Kidney (tissue), 14 donors: ENCODE results near the gene MYO7A. TPM values are rescaled to one million over a fixed set of nuclear protein-coding genes. Genes with fewer than 3 reads are reported as not detected.

Source experiments
- DNase-seq, 5 donors: peaks; one replicate each; pipeline ENCODE4 v3.0.0-alpha.2; 2013 to 2020
- FAIRE-seq: peaks from 2 replicates; lab custom pipeline; 2012; peaks lifted over from hg19 to GRCh38; lab: Jason Lieb, UNC
- H3K27ac ChIP-seq, 2 donors: one replicate each; pipeline ENCODE4 v1.7.0; 2013; ENCODE audit warnings: low read depth in 2 of 2, low read length in 2 of 2, inconsistent platforms in 1 of 2
- H3K27me3 ChIP-seq: one replicate; pipeline ENCODE4 v1.7.1; 2013; ENCODE audit warnings: low read length, inconsistent platforms; ENCODE audit not compliant: control insufficient read depth, insufficient read depth
- H3K36me3 ChIP-seq, 3 donors: one replicate each; pipeline versions ENCODE4 v1.7.0 to v1.7.1; 2013; ENCODE audit warnings: low read length in 3 of 3, control low read depth in 1 of 3, inconsistent platforms in 1 of 3; ENCODE audit not compliant: insufficient read depth in 3 of 3, control insufficient read depth in 2 of 3
- H3K4me1 ChIP-seq, 3 donors: one replicate each; pipeline versions ENCODE4 v1.7.0 to v1.7.1; 2013; ENCODE audit warnings: low read length in 3 of 3, inconsistent platforms in 1 of 3, low read depth in 1 of 3; ENCODE audit not compliant: control insufficient read depth in 2 of 3, insufficient read depth in 2 of 3
- H3K4me3 ChIP-seq, 3 donors: one replicate each; pipeline versions ENCODE4 v1.7.0 to v1.8.1; 2013; ENCODE audit warnings: low read length in 3 of 3, control low read depth in 1 of 3, inconsistent platforms in 1 of 3
- H3K9ac ChIP-seq, 3 donors: one replicate each; pipeline versions ENCODE4 v1.7.0 to v1.7.1; 2013; ENCODE audit warnings: low read length in 3 of 3, control low read depth in 1 of 3, inconsistent platforms in 1 of 3
- H3K9me3 ChIP-seq, 3 donors: one replicate each; pipeline versions ENCODE4 v1.7.0 to v1.7.1; 2013; ENCODE audit warnings: low read length in 3 of 3, control low read depth in 1 of 3, inconsistent platforms in 1 of 3; ENCODE audit not compliant: control insufficient read depth in 2 of 3, insufficient read depth in 1 of 3
- intact Hi-C: fragments of 100-400 bp; cut with DNase I; formaldehyde crosslinking; loops from one replicate; pipeline ENCODE4 v1.11.1; 2022
- polyA plus RNA-seq: library from polyadenylated mRNA; stranded (reverse); fragments of 350-450 nt; fragmentation: Illumina TruSeq; extraction: RNeasy Lipid Tissue Mini Kit (QIAGEN cat#74804); gene quantifications from one replicate; pipeline ENCODE4 v1.2.3, GENCODE V29; 2014; ENCODE audit warnings: low read depth, low replicate concordance; ENCODE audit not compliant: insufficient read depth
- total RNA-seq: library from RNA; stranded (reverse); fragmentation: NEBNext Ultra II Directional; extraction: Animal tissue kit (Norgen Biotek cat#: 25700); gene quantifications from one replicate; pipeline ENCODE4 v1.2.1, GENCODE V29; 2021
- TF ChIP-seq, protein P1 (sequence below): IDR thresholded peaks from 3 replicates; pipeline ENCODE4 v1.5.1; 2012; ENCODE audit warnings: mild to moderate bottlenecking, moderate library complexity, borderline replicate concordance; ENCODE audit not compliant: insufficient read depth; ENCODE audit errors: extremely low read depth
- donor health status: control.
- donor health status: control.
- donor health status: control.
- donor health status: control.
- donor health status: control.
- donor health status: DM: yes; HTN: yes; CAD: no.
- donor health status: Normal renal cell carcinoma (clear cell type).

Gene MYO7A
- total and polyA plus RNA-seq, 2 donors from 2014 or later: 6.1 to 10.7 TPM

DNA sequence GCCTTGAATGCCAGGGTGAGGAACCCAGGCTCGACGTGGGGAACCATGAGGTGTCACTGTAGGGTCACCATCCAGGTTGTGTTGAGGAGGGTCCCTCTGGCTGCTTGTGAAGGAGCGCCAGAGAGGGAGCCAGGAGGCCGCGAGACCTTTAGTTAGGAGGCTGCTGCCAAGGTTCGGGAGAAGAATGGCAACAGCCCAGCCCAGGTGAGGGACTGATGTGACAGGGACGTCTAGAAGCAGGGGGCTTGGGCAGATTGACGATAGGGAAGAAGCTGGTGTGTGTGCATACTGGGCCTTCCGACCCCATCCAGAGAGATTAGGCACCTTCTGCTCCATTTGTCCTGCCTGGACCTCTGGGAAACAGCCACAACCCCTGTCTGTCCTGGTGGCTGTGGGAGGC lies 49.0 kb downstream of the MYO7A start:
- Histone ChIP-seq H3K27me3 (no peaks in the 10 kb centered on the region), H3K4me1 (peaks cover 0 to 4% (median 3%) of the 10 kb centered on the region in 3 donors), H3K9ac (no peak overlapping the region), H3K36me3 (no peaks in the 10 kb centered on the region), H3K9me3 (no peaks in the 10 kb centered on the region), H3K4me3 (no peak overlapping the region), H3K27ac (no peak overlapping the region)
- FAIRE-seq (no peak), DNase-seq (peak in 1 of 5 donors; percentile 42)
- intact Hi-C loops: no loop called here
- TF ChIP-seq, protein P1, sequence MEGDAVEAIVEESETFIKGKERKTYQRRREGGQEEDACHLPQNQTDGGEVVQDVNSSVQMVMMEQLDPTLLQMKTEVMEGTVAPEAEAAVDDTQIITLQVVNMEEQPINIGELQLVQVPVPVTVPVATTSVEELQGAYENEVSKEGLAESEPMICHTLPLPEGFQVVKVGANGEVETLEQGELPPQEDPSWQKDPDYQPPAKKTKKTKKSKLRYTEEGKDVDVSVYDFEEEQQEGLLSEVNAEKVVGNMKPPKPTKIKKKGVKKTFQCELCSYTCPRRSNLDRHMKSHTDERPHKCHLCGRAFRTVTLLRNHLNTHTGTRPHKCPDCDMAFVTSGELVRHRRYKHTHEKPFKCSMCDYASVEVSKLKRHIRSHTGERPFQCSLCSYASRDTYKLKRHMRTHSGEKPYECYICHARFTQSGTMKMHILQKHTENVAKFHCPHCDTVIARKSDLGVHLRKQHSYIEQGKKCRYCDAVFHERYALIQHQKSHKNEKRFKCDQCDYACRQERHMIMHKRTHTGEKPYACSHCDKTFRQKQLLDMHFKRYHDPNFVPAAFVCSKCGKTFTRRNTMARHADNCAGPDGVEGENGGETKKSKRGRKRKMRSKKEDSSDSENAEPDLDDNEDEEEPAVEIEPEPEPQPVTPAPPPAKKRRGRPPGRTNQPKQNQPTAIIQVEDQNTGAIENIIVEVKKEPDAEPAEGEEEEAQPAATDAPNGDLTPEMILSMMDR: no peak

DNA sequence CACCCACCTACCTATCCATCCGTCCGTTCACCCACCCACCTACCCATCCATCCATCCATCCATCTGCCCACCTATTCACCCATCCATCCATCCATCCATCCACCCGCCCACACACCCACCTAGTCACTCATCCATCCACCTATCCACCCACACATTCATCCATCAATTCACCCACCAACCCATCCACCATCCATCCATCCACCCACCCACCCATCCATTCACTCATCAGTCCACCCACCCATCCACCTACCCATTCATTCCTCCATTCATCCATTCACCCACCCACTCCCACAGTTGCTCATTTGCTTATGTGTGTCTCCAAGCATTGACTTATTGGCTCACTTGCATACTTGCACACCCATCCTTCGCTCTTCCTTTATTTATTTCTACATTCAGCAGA lies 50.1 kb downstream of the MYO7A start:
- H3K4me1 ChIP-seq: peaks cover 0 to 4% (median 0%) of the 10 kb centered on the region in 3 donors
- no peak overlapping the region for H3K4me3 ChIP-seq
- TF ChIP-seq, protein P1: no peak
- FAIRE-seq (no peak), DNase-seq (peak in 1 of 5 donors; percentile 16)
- no peaks in the 10 kb centered on the region for H3K27me3 ChIP-seq
- H3K9ac ChIP-seq: no peak overlapping the region
- H3K27ac ChIP-seq: no peak overlapping the region
- intact Hi-C loops: no loop called here
- H3K36me3 ChIP-seq: no peaks in the 10 kb centered on the region
- H3K9me3 ChIP-seq: no peaks in the 10 kb centered on the region

DNA sequence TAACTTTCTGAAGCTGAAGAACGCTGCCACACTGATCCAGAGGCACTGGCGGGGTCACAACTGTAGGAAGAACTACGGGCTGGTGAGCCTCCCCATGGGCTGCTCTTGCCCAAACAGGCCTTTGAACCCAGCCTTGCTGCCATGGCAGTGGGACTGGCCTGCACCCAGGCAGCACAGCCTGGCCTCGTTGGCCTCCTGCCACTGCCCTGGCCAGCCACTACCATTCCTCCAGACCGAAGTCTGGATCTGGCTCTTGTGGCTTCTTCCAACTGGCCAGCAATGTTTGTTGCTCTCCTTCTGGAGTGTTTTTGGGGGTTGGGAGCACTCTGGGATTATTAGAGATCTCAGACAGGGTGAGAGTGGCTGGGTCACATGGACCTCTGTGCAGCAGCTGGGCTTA lies 51.0 kb downstream of the MYO7A start:
- peak overlapping the region; percentile 32 to 45 for H3K27ac ChIP-seq
- no peak overlapping the region for H3K9ac ChIP-seq
- intact Hi-C loops: no loop called here
- no peaks in the 10 kb centered on the region for H3K27me3 ChIP-seq
- H3K36me3 ChIP-seq: no peaks in the 10 kb centered on the region
- peaks cover 0 to 4% (median 0%) of the 10 kb centered on the region in 3 donors for H3K4me1 ChIP-seq
- no peaks in the 10 kb centered on the region for H3K9me3 ChIP-seq
- TF ChIP-seq, protein P1: no peak
- peak in 1 of 5 donors; percentile 55 for DNase-seq
- H3K4me3 ChIP-seq: no peak overlapping the region
- no peak for FAIRE-seq

DNA sequence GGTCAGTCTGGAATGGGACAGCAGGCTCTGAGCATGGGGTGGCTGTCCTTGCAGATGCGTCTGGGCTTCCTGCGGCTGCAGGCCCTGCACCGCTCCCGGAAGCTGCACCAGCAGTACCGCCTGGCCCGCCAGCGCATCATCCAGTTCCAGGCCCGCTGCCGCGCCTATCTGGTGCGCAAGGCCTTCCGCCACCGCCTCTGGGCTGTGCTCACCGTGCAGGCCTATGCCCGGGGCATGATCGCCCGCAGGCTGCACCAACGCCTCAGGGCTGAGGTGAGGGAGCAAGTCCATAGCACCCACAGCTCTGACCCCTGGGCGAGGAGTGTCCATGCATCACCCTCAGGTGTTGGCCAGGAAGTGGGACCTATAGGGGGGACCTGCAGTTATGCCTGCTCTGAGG lies 51.6 kb downstream of the MYO7A start:
- TF ChIP-seq, protein P1: no peak
- H3K27me3 ChIP-seq: no peaks in the 10 kb centered on the region
- H3K36me3 ChIP-seq: no peaks in the 10 kb centered on the region
- H3K4me1 ChIP-seq: peaks cover 0 to 4% (median 0%) of the 10 kb centered on the region in 3 donors
- H3K9ac ChIP-seq: no peak overlapping the region
- no peak overlapping the region for H3K4me3 ChIP-seq
- FAIRE-seq (no peak), DNase-seq (peak in 1 of 5 donors; percentile 57)
- H3K9me3 ChIP-seq: no peaks in the 10 kb centered on the region
- intact Hi-C loops: no loop called here
- H3K27ac ChIP-seq: no peak overlapping the region
